Glutamatergic neuron (in vitro differentiated cells): Measurements from ENCODE around the gene APOA1. TPM values are rescaled to one million over a fixed set of nuclear protein-coding genes. Genes with fewer than 3 reads are reported as not detected.

Source experiments
- DNase-seq: peaks from one replicate; pipeline ENCODE4 v3.0.0; 2022
- H3K27ac Mint-ChIP-seq: one replicate; pipeline ENCODE4 v1.8.0; 2020; ENCODE audit warnings: mild to moderate bottlenecking, mixed read lengths, inconsistent platforms; ENCODE audit not compliant: unreplicated experiment
- H3K27me3 Mint-ChIP-seq: one replicate; pipeline ENCODE4 v1.8.0; 2020; ENCODE audit warnings: mild to moderate bottlenecking, moderate library complexity, mixed read lengths, inconsistent platforms; ENCODE audit not compliant: unreplicated experiment
- H3K36me3 Mint-ChIP-seq: one replicate; pipeline ENCODE4 v1.8.0; 2020; ENCODE audit warnings: mild to moderate bottlenecking, mixed read lengths, inconsistent platforms; ENCODE audit not compliant: unreplicated experiment
- H3K4me1 Mint-ChIP-seq: one replicate; pipeline ENCODE4 v1.8.0; 2020; ENCODE audit warnings: mild to moderate bottlenecking, low read depth, mixed read lengths, inconsistent platforms; ENCODE audit not compliant: unreplicated experiment
- H3K4me3 Mint-ChIP-seq: one replicate; pipeline ENCODE4 v1.8.0; 2020; ENCODE audit warnings: mild to moderate bottlenecking, mixed read lengths, inconsistent platforms; ENCODE audit not compliant: unreplicated experiment
- H3K9me3 Mint-ChIP-seq: one replicate; pipeline ENCODE4 v1.8.0; 2020; ENCODE audit warnings: mild to moderate bottlenecking, moderate library complexity, mixed read lengths, inconsistent platforms; ENCODE audit not compliant: unreplicated experiment
- total RNA-seq: library from RNA; stranded (reverse); fragmentation: NEBNext Ultra II Directional; extraction: Animal tissue kit (Norgen Biotek cat#: 25700); gene quantifications from one replicate; pipeline ENCODE4 v1.2.1, GENCODE V29; 2021; ENCODE audit not compliant: unreplicated experiment
- TF ChIP-seq, protein P1 (sequence below): fragments of 200-600 bp; sonication (generic); IDR thresholded peaks from one replicate; pipeline ENCODE4 v1.5.0; 2021; ENCODE audit not compliant: partially characterized antibody, unreplicated experiment

APOA1 gene
- total RNA-seq, 1 donor from 2014 or later, result not detected

GRCh38 chr11:116856423-116856822 lies 19.0 kb upstream of the APOA1 start:
- Mint-ChIP-seq H3K36me3 (no peaks in the 10 kb centered on the region), H3K27ac (no peak overlapping the region)

GRCh38 chr11:116855413-116855812 lies 18.0 kb upstream of the APOA1 start:
- TF ChIP-seq, protein P1, sequence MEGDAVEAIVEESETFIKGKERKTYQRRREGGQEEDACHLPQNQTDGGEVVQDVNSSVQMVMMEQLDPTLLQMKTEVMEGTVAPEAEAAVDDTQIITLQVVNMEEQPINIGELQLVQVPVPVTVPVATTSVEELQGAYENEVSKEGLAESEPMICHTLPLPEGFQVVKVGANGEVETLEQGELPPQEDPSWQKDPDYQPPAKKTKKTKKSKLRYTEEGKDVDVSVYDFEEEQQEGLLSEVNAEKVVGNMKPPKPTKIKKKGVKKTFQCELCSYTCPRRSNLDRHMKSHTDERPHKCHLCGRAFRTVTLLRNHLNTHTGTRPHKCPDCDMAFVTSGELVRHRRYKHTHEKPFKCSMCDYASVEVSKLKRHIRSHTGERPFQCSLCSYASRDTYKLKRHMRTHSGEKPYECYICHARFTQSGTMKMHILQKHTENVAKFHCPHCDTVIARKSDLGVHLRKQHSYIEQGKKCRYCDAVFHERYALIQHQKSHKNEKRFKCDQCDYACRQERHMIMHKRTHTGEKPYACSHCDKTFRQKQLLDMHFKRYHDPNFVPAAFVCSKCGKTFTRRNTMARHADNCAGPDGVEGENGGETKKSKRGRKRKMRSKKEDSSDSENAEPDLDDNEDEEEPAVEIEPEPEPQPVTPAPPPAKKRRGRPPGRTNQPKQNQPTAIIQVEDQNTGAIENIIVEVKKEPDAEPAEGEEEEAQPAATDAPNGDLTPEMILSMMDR, result no peak
- no peaks in the 10 kb centered on the region for H3K4me1 Mint-ChIP-seq
- H3K36me3 Mint-ChIP-seq, result no peaks in the 10 kb centered on the region
- peaks cover 1% of the 10 kb centered on the region for H3K27me3 Mint-ChIP-seq
- H3K9me3 Mint-ChIP-seq, result no peaks in the 10 kb centered on the region
- no peak for DNase-seq
- H3K27ac Mint-ChIP-seq, result no peak overlapping the region
- no peak overlapping the region for H3K4me3 Mint-ChIP-seq

More at GRCh38 chr11:116856423-116856822, 19.0 kb upstream of the APOA1 start:
- TF ChIP-seq, protein P1, result no peak
- DNase-seq, result no peak
- Mint-ChIP-seq H3K4me3 (no peak overlapping the region), H3K9me3 (no peaks in the 10 kb centered on the region), H3K27me3 (peaks cover 1% of the 10 kb centered on the region), H3K4me1 (no peaks in the 10 kb centered on the region)

DNA sequence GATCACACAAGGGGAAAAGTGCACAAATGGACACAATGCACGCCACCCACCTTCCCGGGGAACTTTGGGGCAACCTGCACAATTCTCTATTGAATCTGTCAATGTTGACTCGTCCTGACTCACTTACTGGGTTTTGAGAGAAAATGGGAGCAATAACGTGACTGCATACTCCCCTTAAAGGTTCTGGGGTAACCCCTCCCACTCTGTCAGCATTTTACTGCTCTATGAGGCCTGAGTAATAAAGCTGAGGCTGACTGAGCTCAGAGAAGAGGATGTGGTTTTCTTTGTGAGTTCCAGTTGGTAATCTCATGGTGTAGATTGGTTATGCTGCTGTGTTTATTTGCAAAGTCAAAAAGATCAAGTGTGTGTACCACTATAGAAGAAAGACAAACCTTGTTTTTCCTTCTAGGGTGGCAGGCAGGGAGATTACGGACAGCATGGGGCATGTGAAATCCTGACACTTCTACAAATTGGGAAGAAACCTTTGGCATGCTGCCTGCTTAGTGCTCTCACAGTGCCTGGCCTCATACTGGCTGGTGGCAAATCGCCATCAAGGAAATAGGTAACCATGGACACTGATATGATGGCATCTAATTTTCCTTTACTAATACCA lies 16.1 kb upstream of the APOA1 start:
- no peaks in the 10 kb centered on the region for H3K4me1 Mint-ChIP-seq
- no peak overlapping the region for H3K27ac Mint-ChIP-seq
- no peak overlapping the region for H3K4me3 Mint-ChIP-seq
- H3K9me3 Mint-ChIP-seq, result no peaks in the 10 kb centered on the region
- H3K36me3 Mint-ChIP-seq, result no peaks in the 10 kb centered on the region
- TF ChIP-seq, protein P1, result no peak
- DNase-seq, result no peak
- H3K27me3 Mint-ChIP-seq, result peaks cover 1% of the 10 kb centered on the region

GRCh38 chr11:116852261-116853031 lies 15.0 kb upstream of the APOA1 start:
- peaks cover 1% of the 10 kb centered on the region for H3K27me3 Mint-ChIP-seq
- no peak overlapping the region for H3K27ac Mint-ChIP-seq
- DNase-seq, result no peak
- TF ChIP-seq, protein P1, result no peak
- H3K4me1 Mint-ChIP-seq, result no peaks in the 10 kb centered on the region
- H3K9me3 Mint-ChIP-seq, result no peaks in the 10 kb centered on the region
- no peaks in the 10 kb centered on the region for H3K36me3 Mint-ChIP-seq
- no peak overlapping the region for H3K4me3 Mint-ChIP-seq

GRCh38 chr11:116851626-116852025 lies 14.2 kb upstream of the APOA1 start:
- Mint-ChIP-seq H3K4me1 (no peaks in the 10 kb centered on the region), H3K9me3 (no peaks in the 10 kb centered on the region), H3K27me3 (peaks cover 3% of the 10 kb centered on the region), H3K27ac (no peak overlapping the region), H3K36me3 (no peaks in the 10 kb centered on the region), H3K4me3 (no peak overlapping the region)
- no peak for DNase-seq
- TF ChIP-seq, protein P1, result no peak
